Stimulated activated CD8-positive, alpha-beta memory T cell treated with anti-CD3 and anti-CD28 coated beads, Interleukin-12 subunit alpha, Interleukin-12 subunit beta, amount 100 ng/mL, for 1 hour (primary cell): ENCODE measurements around the gene GPRC5C.

Experiments used
- DNase-seq: peaks from one replicate; pipeline ENCODE4 v3.0.0-alpha.2; 2020; ENCODE audit warnings: low read depth

Gene GPRC5C

DNA sequence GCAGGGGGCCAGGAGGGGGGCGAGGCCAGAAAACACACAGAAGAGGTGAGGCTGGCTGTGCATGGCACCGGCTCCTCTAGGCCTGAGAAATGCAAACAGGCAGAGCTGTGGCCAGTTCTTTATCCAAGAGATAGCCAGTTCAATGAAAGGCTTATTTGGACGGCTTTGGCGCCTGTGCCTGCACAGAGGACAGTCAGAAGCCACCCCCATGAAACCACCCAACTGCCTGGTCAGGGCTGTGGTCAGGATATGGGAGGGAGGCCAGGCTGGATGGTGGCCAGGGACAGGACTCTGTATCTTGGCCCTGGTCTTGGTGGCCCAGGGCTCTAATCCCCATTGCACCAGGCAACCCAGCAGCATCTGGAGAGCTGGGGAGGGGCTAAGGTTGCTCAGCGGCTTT, 24.5 kb upstream of the GPRC5C start:
- DNase-seq = no peak

DNA sequence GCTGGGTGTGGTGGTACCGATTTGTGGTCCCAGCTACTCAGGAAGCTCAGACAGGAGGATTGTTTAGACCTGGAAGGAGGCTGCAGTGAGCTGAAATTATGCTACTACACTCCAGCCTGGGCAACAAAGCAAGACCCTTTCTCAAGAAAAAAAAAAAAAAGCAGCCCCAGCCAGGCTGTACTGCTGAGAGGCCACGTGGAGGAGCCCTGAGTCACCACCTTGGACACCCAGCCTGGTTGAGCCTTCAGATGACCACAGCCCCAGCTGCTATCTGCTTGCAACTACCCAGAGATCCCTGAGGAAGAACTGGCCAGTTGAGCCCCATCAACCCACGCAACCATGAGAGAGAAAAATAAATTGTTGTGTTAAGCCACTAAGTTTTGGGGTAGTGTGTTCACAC, 23.6 kb upstream of the GPRC5C start:
- DNase-seq = no peak

DNA sequence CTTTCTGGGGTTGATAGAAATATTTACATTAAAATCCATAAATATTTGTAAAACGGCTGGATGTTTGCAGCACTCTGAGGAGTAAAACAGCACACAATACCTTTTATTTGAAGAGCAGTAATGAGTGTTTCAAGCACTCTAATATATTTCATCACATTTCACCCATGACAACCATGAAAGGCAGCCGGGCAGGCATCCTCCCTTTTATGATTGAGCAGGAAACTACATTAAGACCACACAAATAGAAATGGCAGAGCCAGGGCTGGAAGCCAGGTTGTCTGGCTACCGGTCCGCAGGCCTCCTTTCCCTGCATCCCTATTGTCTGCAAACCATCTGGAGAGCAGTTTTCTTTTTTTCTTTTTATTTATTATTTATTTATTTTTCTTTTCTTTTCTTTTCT, 23.1 kb upstream of the GPRC5C start:
- no peak for DNase-seq

- no peak for DNase-seq
Observed at GRCh38 chr17:74410001-74410443, 21.9 kb upstream of the GPRC5C start.

- no peak for DNase-seq
Observed at GRCh38 chr17:74412581-74412980, 19.3 kb upstream of the GPRC5C start.

- no peak for DNase-seq
Observed at GRCh38 chr17:74413491-74413890, 18.4 kb upstream of the GPRC5C start.

- no peak for DNase-seq
Observed at GRCh38 chr17:74414510-74414909, 17.4 kb upstream of the GPRC5C start.

DNA sequence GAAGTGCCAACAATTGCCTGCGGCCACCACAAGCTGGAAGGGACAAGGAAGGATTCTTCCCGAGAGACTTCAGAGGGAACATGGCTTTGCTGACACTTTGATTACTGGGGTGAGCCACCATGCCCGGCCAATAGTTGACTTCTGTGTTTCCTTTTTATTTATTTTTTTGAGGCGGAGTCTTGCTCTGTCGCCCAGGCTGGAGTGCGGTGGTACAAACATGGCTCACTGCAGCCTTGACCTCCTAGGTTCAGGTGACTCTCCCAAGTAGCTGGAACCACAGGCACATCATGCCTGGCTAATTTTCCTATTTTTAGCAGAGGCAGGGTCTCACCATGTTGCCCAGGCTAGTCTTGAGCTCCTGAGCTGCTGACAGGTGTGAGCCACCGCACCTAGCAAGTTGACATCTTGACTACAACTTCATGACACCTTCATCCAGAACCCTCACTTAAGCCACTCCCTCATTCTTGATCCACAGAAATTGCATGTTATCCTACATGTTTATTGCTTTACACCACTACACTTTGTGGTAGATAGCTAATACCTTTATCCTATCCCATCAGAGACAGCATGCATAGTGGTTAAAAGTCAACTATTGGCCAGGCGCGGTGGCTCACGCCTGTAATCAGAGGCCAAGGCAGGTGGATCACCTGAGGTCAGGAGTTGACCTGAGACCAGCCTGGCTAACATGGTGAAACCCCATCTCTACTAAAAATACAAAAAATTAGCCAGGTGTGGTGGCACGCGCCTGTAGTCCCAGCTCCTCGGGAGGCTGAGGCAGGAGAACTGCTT, 16.1 kb upstream of the GPRC5C start:
- DNase-seq = no peak

- DNase-seq = no peak
Observed at GRCh38 chr17:74417178-74418045, 14.5 kb upstream of the GPRC5C start.

GRCh38 chr17:74419928-74420411, 11.9 kb upstream of the GPRC5C start:
- DNase-seq = no peak

DNA sequence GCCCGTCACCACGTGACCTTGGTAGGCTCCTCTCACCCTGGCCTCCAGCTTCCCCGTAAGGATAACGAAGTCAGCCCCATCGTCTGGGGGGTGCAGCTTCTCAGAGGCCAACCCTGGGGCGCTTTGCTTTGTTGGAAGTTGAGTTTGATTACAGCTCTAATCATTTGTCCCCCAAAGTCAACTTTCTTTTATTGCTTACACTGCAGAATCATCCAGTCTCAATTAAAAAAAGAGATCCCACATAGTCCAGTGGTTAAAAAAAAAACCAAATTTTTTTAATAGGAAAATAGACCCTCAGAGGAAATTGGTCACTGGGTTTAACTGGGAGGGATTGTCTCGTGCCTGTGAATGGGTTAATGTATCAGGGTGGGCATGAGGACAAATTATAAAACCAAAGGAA, 7.8 kb upstream of the GPRC5C start:
- no peak for DNase-seq

GRCh38 chr17:74424657-74425056, 7.2 kb upstream of the GPRC5C start:
- no peak for DNase-seq

- no peak for DNase-seq
Observed at GRCh38 chr17:74426551-74427047, 5.3 kb upstream of the GPRC5C start.

- no peak for DNase-seq
Observed at GRCh38 chr17:74427048-74427762, 4.7 kb upstream of the GPRC5C start.

- DNase-seq = no peak
Observed at GRCh38 chr17:74427763-74428153, 4.1 kb upstream of the GPRC5C start.

DNA sequence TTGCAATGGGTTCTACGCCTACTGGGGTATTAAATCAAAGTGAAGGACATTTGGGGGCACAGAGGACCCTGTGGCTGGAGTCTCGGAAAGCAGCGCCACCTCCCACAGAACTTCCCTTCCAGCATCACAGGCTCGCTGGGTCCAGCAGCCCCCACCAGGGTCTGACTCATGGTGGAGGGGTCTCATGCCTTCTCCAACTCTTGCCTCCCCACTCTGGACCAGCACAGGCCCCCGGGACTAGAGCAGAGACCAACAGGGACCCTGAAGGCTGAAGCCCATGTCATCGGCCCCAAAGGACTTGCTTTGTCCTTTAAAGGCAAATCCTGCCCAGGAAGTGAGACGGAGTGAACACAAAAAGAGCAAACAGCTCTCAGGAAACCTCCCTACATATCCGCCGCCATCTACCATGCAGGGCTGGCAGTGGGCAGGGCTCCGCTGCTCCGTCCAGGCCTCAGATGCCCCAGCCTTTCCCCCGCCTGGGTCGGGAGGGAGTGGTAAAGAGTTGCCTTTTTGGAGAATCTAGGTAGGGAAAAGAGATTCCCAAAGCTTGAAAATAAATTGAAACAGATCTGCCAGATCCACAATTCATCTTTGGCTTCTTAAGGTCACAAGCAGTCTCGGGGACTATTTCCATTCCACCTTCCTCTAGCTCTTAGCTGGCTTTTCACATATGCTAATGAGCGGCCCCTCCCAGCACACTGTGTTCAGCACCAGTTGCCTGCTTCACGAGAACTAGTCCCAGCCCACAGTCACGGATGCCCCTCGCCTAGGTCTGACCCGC, 2.1 kb upstream of the GPRC5C start:
- no peak for DNase-seq

DNA sequence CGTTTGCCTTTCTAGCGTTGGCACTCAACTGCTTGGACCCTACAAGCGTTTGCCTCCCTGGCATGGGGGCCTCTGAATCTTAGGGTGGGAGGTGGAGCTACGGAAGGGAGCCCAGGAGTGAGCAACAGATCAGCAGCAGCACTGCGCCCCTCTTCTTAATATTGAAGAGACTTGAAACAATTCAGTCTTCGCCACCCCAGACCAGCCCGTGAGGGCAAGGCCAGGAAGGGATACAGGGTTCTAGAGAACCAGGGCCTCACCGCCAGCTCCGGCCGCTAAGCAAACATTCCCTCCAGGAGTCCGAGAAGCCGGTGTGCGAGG, 1.5 kb upstream of the GPRC5C start:
- DNase-seq = no peak

DNA sequence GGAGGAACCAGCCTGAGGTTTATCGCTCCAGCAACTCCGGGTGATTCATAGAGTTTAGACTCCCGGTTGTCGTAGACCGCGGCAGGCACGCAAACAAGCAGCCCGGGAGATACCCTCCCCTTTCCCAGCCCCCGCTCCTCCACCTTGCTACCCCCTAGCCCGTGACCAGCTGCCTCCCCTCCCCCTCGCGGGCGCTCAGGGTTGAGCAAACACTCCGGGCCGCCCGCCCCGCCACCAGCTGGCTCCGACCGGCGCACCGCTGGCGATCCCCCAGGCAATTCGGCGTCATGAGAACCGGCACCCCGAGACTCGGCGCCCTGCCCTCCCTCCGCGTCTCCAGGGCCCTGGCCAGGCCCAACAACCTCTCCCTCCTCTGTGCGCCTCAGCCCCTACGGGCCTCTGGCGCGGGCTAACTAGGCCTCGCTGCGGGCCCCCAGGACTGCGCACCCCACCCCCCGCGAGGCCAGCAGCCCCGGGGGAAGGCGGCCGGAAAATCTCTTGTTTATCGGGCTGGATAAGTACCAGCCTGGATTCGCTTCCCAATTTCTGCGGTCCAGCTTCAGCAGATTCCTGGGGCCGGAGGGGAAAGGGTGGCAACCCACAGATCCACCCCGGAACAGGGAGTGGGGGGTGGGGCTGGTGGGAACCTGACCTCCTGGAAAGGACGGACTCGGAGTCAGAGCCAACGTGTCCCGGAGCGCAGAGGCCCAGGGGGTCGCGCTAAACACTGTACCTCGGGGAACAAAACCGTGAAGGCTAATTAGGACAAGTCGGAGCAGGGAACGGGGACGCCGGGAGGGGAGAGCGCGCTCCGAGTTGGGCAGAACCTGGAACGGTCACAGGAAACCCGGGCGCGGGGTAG, 951 bp upstream of the GPRC5C start:
- DNase-seq = no peak

- DNase-seq = no peak
Observed at GRCh38 chr17:74432424-74432690, 469 bp downstream of the GPRC5C start.

GRCh38 chr17:74432766-74433391, 991 bp downstream of the GPRC5C start:
- DNase-seq = no peak
